ENCODE data around the gene MRRF.

GRCh38 chr9:122336866-122337555 lies 72.3 kb downstream of the MRRF start:
- TF ChIP-seq CTCF (IDR thresholded peaks at IDR 0.05) (no peak), PRRX2 (CRISPR knock-in tag; IDR thresholded peaks at IDR 0.05) (no peak)
